Liver (tissue), 9 donors: ENCODE data around the gene PPFIBP1. TPM values are rescaled to one million over a fixed set of nuclear protein-coding genes. Genes with fewer than 3 reads are reported as not detected.

ENCODE experiments used
- DNase-seq: peaks from one replicate; pipeline ENCODE4 v3.0.0-alpha.2; 2017; ENCODE audit warnings: low spot score
- H3K27ac ChIP-seq, 2 donors: one replicate each; pipeline ENCODE4 v1.7.0; 2013; ENCODE audit warnings: inconsistent platforms in 2 of 2, low read length in 2 of 2, control low read depth in 1 of 2, low read depth in 1 of 2, mild to moderate bottlenecking in 1 of 2
- H3K27me3 ChIP-seq, 4 donors: one replicate each; pipeline versions ENCODE4 v1.6.1 to v1.7.0; 2013; ENCODE audit warnings: low read length in 3 of 4, inconsistent platforms in 1 of 4, mild to moderate bottlenecking in 1 of 4, moderate library complexity in 1 of 4; ENCODE audit not compliant: control insufficient read depth in 4 of 4, insufficient read depth in 4 of 4
- H3K36me3 ChIP-seq, 4 donors: one replicate each; pipeline versions ENCODE4 v1.6.1 to v1.7.0; 2013; ENCODE audit warnings: low read length in 3 of 4, mild to moderate bottlenecking in 3 of 4, low read depth in 1 of 4, moderate library complexity in 1 of 4; ENCODE audit not compliant: control insufficient read depth in 4 of 4, insufficient read depth in 3 of 4
- H3K4me1 ChIP-seq, 4 donors: one replicate each; pipeline versions ENCODE4 v1.6.1 to v1.7.0; 2013; ENCODE audit warnings: low read length in 3 of 4, mild to moderate bottlenecking in 3 of 4, moderate library complexity in 1 of 4; ENCODE audit not compliant: control insufficient read depth in 4 of 4, insufficient read depth in 4 of 4
- H3K4me3 ChIP-seq, 3 donors: one replicate each; pipeline versions ENCODE4 v1.6.1 to v1.7.0; 2013; ENCODE audit warnings: low read length in 3 of 3, control low read depth in 1 of 3, low read depth in 1 of 3, mild to moderate bottlenecking in 1 of 3
- H3K9ac ChIP-seq, 2 donors: one replicate each; pipeline ENCODE4 v1.7.0; 2013; ENCODE audit warnings: low read length in 2 of 2, mild to moderate bottlenecking in 2 of 2, moderate library complexity in 2 of 2, control low read depth in 1 of 2, low read depth in 1 of 2
- H3K9me3 ChIP-seq, 4 donors: one replicate each; pipeline versions ENCODE4 v1.6.1 to v1.7.0; 2013; ENCODE audit warnings: low read length in 3 of 4; ENCODE audit not compliant: control insufficient read depth in 4 of 4
- ATF3 ChIP-seq: IDR thresholded peaks from 2 replicates; pipeline ENCODE4 v1.6.1; 2016; ENCODE audit warnings: antibody characterized with exemption
- CTCF ChIP-seq: fragments of 150-350 bp; IDR thresholded peaks from 2 replicates; pipeline ENCODE4 v1.5.1; 2017; ENCODE audit warnings: improper control_type of control experiment, low read depth, low read length; ENCODE audit not compliant: missing input control
- EGR1 ChIP-seq, 2 donors: IDR thresholded peaks; 2 replicates each; pipeline ENCODE4 v1.6.1; 2016 to 2018; ENCODE audit warnings: antibody characterized with exemption in 2 of 2, low read depth in 2 of 2
- FOXA1 ChIP-seq: IDR thresholded peaks from 2 replicates; pipeline ENCODE4 v1.6.1; 2016; ENCODE audit warnings: antibody characterized with exemption
- FOXA2 ChIP-seq: IDR thresholded peaks from 2 replicates; pipeline ENCODE4 v1.6.1; 2016; ENCODE audit warnings: antibody characterized with exemption
- GABPA ChIP-seq, 2 donors: IDR thresholded peaks in 1 of 2; conservative IDR thresholded peaks in 1 of 2; 2 replicates each; pipeline ENCODE4 v1.6.1; 2016; ENCODE audit warnings: antibody characterized with exemption in 2 of 2, mild to moderate bottlenecking in 1 of 2, moderate library complexity in 1 of 2
- HNF4G ChIP-seq: IDR thresholded peaks from 2 replicates; pipeline ENCODE4 v1.6.1; 2016; ENCODE audit warnings: antibody characterized with exemption
- JUND ChIP-seq, 2 donors: IDR thresholded peaks; 2 replicates each; pipeline ENCODE4 v1.6.1; 2016; ENCODE audit warnings: antibody characterized with exemption in 2 of 2
- MAX ChIP-seq: IDR thresholded peaks from 2 replicates; pipeline ENCODE4 v1.6.1; 2016; ENCODE audit warnings: antibody characterized with exemption
- NR2F2 ChIP-seq: IDR thresholded peaks from 2 replicates; pipeline ENCODE4 v1.6.1; 2016; ENCODE audit warnings: antibody characterized with exemption
- RAD21 ChIP-seq, 2 donors: IDR thresholded peaks; 2 replicates each; pipeline ENCODE4 v1.6.1; 2016; ENCODE audit warnings: antibody characterized with exemption in 2 of 2, mild to moderate bottlenecking in 2 of 2
- REST ChIP-seq: IDR thresholded peaks from 2 replicates; pipeline ENCODE4 v1.6.1; 2016; ENCODE audit warnings: antibody characterized with exemption, mild to moderate bottlenecking
- RXRA ChIP-seq, 2 donors: IDR thresholded peaks; 2 replicates each; pipeline ENCODE4 v1.6.1; 2017 to 2018; ENCODE audit warnings: antibody characterized with exemption in 2 of 2, mild to moderate bottlenecking in 1 of 2
- SP1 ChIP-seq: IDR thresholded peaks from 2 replicates; pipeline ENCODE4 v1.6.1; 2018; ENCODE audit warnings: antibody characterized with exemption, mild to moderate bottlenecking
- YY1 ChIP-seq: IDR thresholded peaks from 2 replicates; pipeline ENCODE4 v1.6.1; 2016; ENCODE audit warnings: antibody characterized with exemption, mild to moderate bottlenecking
- WGBS: extraction: QIAGEN DNeasy Blood & Tissue Kit; methylation state at CpG from one replicate; pipeline ENCODE4 v1.1.7; 2013; 5-methylcytosine and 5-hydroxymethylcytosine counted together
- polyA plus RNA-seq, 2 donors: library from polyadenylated mRNA; stranded (reverse) in 1 of 2; unstranded in 1 of 2; fragments of 200-250 nt in 1 of 2; fragments of >200 nt in 1 of 2; fragmentation: Nextera tagmentation in 1 of 2; extraction: Ambion mirVana in 1 of 2; gene quantifications; one replicate each; pipeline versions ENCODE4 v1.2.1 to v1.2.3, GENCODE V29; 2013 to 2015
- total RNA-seq, 2 donors: library from RNA; depleted of rRNA; stranded (reverse); fragments of >200 nt; gene quantifications; one replicate each; pipeline ENCODE4 v1.2.3, GENCODE V29; 2014
- donor health status: healthy.
- donor health status: healthy.
- donor health status: healthy.
- donor health status: healthy.
- donor health status: healthy.

Gene PPFIBP1
- total and polyA plus RNA-seq, 4 donors = 10.5 to 65.8 (median 17.4) TPM

- no peak overlapping the region for H3K27ac ChIP-seq
- no peaks in the 10 kb centered on the region for H3K36me3 ChIP-seq
- no peaks in the 10 kb centered on the region for H3K9me3 ChIP-seq
- no peak for DNase-seq
- no peaks in the 10 kb centered on the region for H3K27me3 ChIP-seq
- TF ChIP-seq GABPA (IDR thresholded peaks at IDR 0.05 in 1 of 2, conservative IDR thresholded peaks at IDR 0.05 in 1 of 2) (no peak), JUND (IDR thresholded peaks at IDR 0.05) (no peak), NR2F2 (no peak), FOXA2 (no peak), FOXA1 (no peak), SP1 (no peak), HNF4G (no peak), MAX (no peak), ATF3 (no peak), RAD21 (IDR thresholded peaks at IDR 0.05) (no peak), EGR1 (IDR thresholded peaks at IDR 0.05; ENCODE audit: low read depth in 2 of 2) (no peak), RXRA (IDR thresholded peaks at IDR 0.05) (no peak), YY1 (no peak)
- 92% methylated on average over 2 of the region's 2 CpGs for WGBS
- H3K4me1 ChIP-seq = peaks cover 0 to 21% (median 14%) of the 10 kb centered on the region in 4 donors
- no peak overlapping the region for H3K4me3 ChIP-seq
- no peak overlapping the region for H3K9ac ChIP-seq
Measured at GRCh38 chr12:27560126-27560525, 36.1 kb downstream of the PPFIBP1 start.

- WGBS = 53% methylated on average over 6 of the region's 6 CpGs
- TF ChIP-seq SP1 (no peak), RAD21 (IDR thresholded peaks at IDR 0.05) (no peak), CTCF (no peak), REST (no peak), HNF4G (no peak), FOXA1 (no peak), FOXA2 (no peak), ATF3 (no peak), NR2F2 (no peak)
- Histone ChIP-seq H3K4me3 (no peak overlapping the region), H3K9me3 (no peaks in the 10 kb centered on the region), H3K36me3 (no peaks in the 10 kb centered on the region), H3K4me1 (peaks cover 0 to 7% (median 2%) of the 10 kb centered on the region in 4 donors), H3K27ac (no peak overlapping the region), H3K9ac (no peak overlapping the region), H3K27me3 (no peaks in the 10 kb centered on the region)
- no peak for DNase-seq
Measured at GRCh38 chr12:27561535-27562350, 37.7 kb downstream of the PPFIBP1 start.
